GM12873 (cell line): ENCODE data around the gene TAPBP.

ENCODE experiments used
- CTCF ChIP-seq: IDR thresholded peaks from 2 replicates; pipeline ENCODE4 v1.5.1; 2012; ENCODE audit warnings: low read depth, mild to moderate bottlenecking, moderate library complexity, low read length, control low read depth; ENCODE audit not compliant: insufficient read depth; ENCODE audit errors: missing control alignments

TAPBP gene

GRCh38 chr6:33297406-33297955 lies 16.4 kb downstream of the TAPBP start:
- no peak for TF ChIP-seq CTCF

GRCh38 chr6:33296797-33297405 lies 17.0 kb downstream of the TAPBP start:
- no peak for TF ChIP-seq CTCF

- no peak for TF ChIP-seq CTCF
These were observed 18.1 kb downstream of the TAPBP start for GRCh38 chr6:33295621-33296369.

GRCh38 chr6:33294086-33294823 lies 19.6 kb downstream of the TAPBP start:
- TF ChIP-seq CTCF = no peak

GRCh38 chr6:33292996-33293682 lies 20.7 kb downstream of the TAPBP start:
- no peak for TF ChIP-seq CTCF

- TF ChIP-seq CTCF = no peak
These were observed 23.4 kb downstream of the TAPBP start for GRCh38 chr6:33290459-33290858.
